WTC11 (cell line): ENCODE measurements around the gene AADACL4. TPM values are rescaled to one million over a fixed set of nuclear protein-coding genes. Genes with fewer than 3 reads are reported as not detected.

Source experiments
- ATAC-seq: fragments of 200-7000 bp; cut with Tn5 transposase; 2 replicates; pipeline ENCODE4 v1.10.0; 2021; ENCODE audit warnings: mild to moderate bottlenecking, moderate library complexity
- CTCF ChIA-PET: fragments of 300-600 bp; sonication (Branson Sonifier 250); formaldehyde crosslinking; loops from one replicate; lab custom pipeline; 2021; ENCODE audit warnings: antibody characterized with exemption; lab: Charles Lee
- POLR2A ChIA-PET: fragments of 350-600 bp; sonication (Branson Sonifier 250); formaldehyde crosslinking; loops from one replicate; lab custom pipeline; 2021; ENCODE audit warnings: antibody characterized with exemption; lab: Charles Lee
- DNase-seq: peaks from one replicate; pipeline ENCODE4 v3.0.0; 2021; ENCODE audit warnings: low spot score
- H3K27ac Mint-ChIP-seq: 2 replicates; pipeline ENCODE4 v1.8.0; 2021; ENCODE audit warnings: mixed read lengths
- H3K27me3 Mint-ChIP-seq: 2 replicates; pipeline ENCODE4 v1.8.0; 2021; ENCODE audit warnings: low read depth, mild to moderate bottlenecking, moderate library complexity, mixed read lengths
- H3K36me3 Mint-ChIP-seq: 2 replicates; pipeline ENCODE4 v1.8.0; 2021; ENCODE audit warnings: mixed read lengths
- H3K4me1 Mint-ChIP-seq: 2 replicates; pipeline ENCODE4 v1.8.0; 2022; ENCODE audit warnings: mixed read lengths
- H3K4me3 Mint-ChIP-seq: 2 replicates; pipeline ENCODE4 v1.8.0; 2021; ENCODE audit warnings: mild to moderate bottlenecking, moderate library complexity, mixed read lengths
- H3K9me3 Mint-ChIP-seq: 2 replicates; pipeline ENCODE4 v1.8.0; 2021; ENCODE audit warnings: mixed read lengths
- ELF4 ChIP-seq: sonication (generic); formaldehyde crosslinking; IDR thresholded peaks from 2 replicates; pipeline ENCODE4 v1.8.1; 2022; ENCODE audit warnings: low read depth, mild to moderate bottlenecking, moderate library complexity, missing genetic modification reagents
- EMX1 ChIP-seq: fragments of 250-450 bp; sonication (Bioruptor Pico); IDR thresholded peaks from 2 replicates; pipeline ENCODE4 v1.8.0; 2021; ENCODE audit warnings: mild to moderate bottlenecking
- MYBL2 ChIP-seq: sonication (generic); formaldehyde crosslinking; IDR thresholded peaks from 2 replicates; pipeline ENCODE4 v1.8.1; 2023; ENCODE audit warnings: mild to moderate bottlenecking, moderate library complexity, missing genetic modification reagents
- NR1H2 ChIP-seq: sonication (generic); formaldehyde crosslinking; IDR thresholded peaks from 2 replicates; pipeline ENCODE4 v1.9.0; 2021; ENCODE audit warnings: mild to moderate bottlenecking, moderate library complexity, missing genetic modification reagents
- PRRX2 ChIP-seq: fragments of 250-450 bp; sonication (Bioruptor Pico); IDR thresholded peaks from 2 replicates; pipeline ENCODE4 v1.8.0; 2021; ENCODE audit warnings: mild to moderate bottlenecking
- SMAD3 ChIP-seq: sonication (generic); formaldehyde crosslinking; IDR thresholded peaks from 2 replicates; pipeline ENCODE4 v1.8.0; 2022; ENCODE audit warnings: missing genetic modification reagents, mild to moderate bottlenecking, borderline replicate concordance
- SMAD4 ChIP-seq: sonication (generic); formaldehyde crosslinking; IDR thresholded peaks from 2 replicates; pipeline ENCODE4 v1.8.0; 2022; ENCODE audit warnings: mild to moderate bottlenecking, missing genetic modification reagents
- ZNF232 ChIP-seq: sonication (generic); formaldehyde crosslinking; IDR thresholded peaks from 2 replicates; pipeline ENCODE4 v1.8.0; 2022; ENCODE audit warnings: mild to moderate bottlenecking, missing genetic modification reagents
- ZNF416 ChIP-seq: fragments of 250-450 bp; sonication (Bioruptor Pico); IDR thresholded peaks from 2 replicates; pipeline ENCODE4 v1.9.0; 2021; ENCODE audit warnings: mild to moderate bottlenecking, inconsistent platforms
- ZNF423 ChIP-seq: fragments of 250-450 bp; sonication (Bioruptor Pico); IDR thresholded peaks from 2 replicates; pipeline ENCODE4 v2.1.2; 2022; ENCODE audit warnings: mild to moderate bottlenecking, moderate library complexity
- total RNA-seq: library from RNA; stranded (reverse); gene quantifications from 3 replicates; pipeline ENCODE4 v1.2.3, GENCODE V29; 2021
- TF ChIP-seq, protein P1 (sequence below): fragments of 250-450 bp; sonication (Bioruptor Pico); IDR thresholded peaks from 2 replicates; pipeline ENCODE4 v1.9.0; 2021; ENCODE audit warnings: mild to moderate bottlenecking
- TF ChIP-seq, protein P2 (sequence below): sonication (generic); formaldehyde crosslinking; IDR thresholded peaks from 2 replicates; pipeline ENCODE4 v1.8.1; 2023; ENCODE audit warnings: mild to moderate bottlenecking, missing genetic modification reagents, borderline replicate concordance
- TF ChIP-seq, protein P3 (sequence below): fragments of 200-600 bp; IDR thresholded peaks from 2 replicates; pipeline ENCODE4 v1.8.0; 2022; ENCODE audit warnings: antibody characterized with exemption
- TF ChIP-seq, protein P4 (sequence below): sonication (generic); formaldehyde crosslinking; IDR thresholded peaks from 2 replicates; pipeline ENCODE4 v1.8.1; 2022; ENCODE audit warnings: missing genetic modification reagents, borderline replicate concordance
- TF ChIP-seq, protein P5 (sequence below): sonication (generic); formaldehyde crosslinking; IDR thresholded peaks from 2 replicates; pipeline ENCODE4 v1.8.1; 2022; ENCODE audit warnings: mild to moderate bottlenecking, missing genetic modification reagents, moderate library complexity, borderline replicate concordance
- TF ChIP-seq, protein P6 (sequence below): sonication (generic); formaldehyde crosslinking; IDR thresholded peaks from 2 replicates; pipeline ENCODE4 v1.8.0; 2023; ENCODE audit warnings: missing genetic modification reagents

Gene AADACL4
- total RNA-seq, 1 experiment from 2014 or later, result 0.11 TPM

DNA sequence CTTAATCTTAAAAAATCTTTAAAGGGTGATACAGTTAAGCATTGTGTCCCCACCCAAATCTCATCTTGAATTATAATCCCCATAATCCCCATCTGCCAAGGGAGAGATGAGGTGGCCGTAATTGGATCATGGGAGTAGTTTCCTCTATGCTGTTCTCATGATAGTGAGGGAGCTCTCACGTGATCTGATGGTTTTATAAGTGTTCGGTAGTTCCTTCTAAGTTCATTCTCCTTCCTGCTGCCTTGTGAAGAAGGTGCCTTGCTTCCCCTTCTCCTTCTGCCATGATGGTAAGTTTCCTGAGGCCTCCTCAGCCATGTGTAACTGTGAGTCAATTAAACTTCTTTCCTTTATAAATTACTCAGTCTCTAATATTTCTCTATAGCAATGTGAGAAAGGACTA, 36.6 kb upstream of the AADACL4 start:
- CTCF ChIA-PET, result no interaction called here
- ATAC-seq (no peak), DNase-seq (no peak)
- peaks cover 10% of the 10 kb centered on the region for H3K9me3 Mint-ChIP-seq
- no peak overlapping the region for H3K27ac Mint-ChIP-seq
- peaks cover 38% of the 10 kb centered on the region for H3K36me3 Mint-ChIP-seq
- no peaks in the 10 kb centered on the region; the same call in 1 of the 2 replicates for H3K27me3 Mint-ChIP-seq
- no peak overlapping the region for H3K4me3 Mint-ChIP-seq
- peaks cover 36% of the 10 kb centered on the region for H3K4me1 Mint-ChIP-seq
- TF ChIP-seq, protein P1, sequence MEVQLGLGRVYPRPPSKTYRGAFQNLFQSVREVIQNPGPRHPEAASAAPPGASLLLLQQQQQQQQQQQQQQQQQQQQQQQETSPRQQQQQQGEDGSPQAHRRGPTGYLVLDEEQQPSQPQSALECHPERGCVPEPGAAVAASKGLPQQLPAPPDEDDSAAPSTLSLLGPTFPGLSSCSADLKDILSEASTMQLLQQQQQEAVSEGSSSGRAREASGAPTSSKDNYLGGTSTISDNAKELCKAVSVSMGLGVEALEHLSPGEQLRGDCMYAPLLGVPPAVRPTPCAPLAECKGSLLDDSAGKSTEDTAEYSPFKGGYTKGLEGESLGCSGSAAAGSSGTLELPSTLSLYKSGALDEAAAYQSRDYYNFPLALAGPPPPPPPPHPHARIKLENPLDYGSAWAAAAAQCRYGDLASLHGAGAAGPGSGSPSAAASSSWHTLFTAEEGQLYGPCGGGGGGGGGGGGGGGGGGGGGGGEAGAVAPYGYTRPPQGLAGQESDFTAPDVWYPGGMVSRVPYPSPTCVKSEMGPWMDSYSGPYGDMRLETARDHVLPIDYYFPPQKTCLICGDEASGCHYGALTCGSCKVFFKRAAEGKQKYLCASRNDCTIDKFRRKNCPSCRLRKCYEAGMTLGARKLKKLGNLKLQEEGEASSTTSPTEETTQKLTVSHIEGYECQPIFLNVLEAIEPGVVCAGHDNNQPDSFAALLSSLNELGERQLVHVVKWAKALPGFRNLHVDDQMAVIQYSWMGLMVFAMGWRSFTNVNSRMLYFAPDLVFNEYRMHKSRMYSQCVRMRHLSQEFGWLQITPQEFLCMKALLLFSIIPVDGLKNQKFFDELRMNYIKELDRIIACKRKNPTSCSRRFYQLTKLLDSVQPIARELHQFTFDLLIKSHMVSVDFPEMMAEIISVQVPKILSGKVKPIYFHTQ (CRISPR knock-in tag), result no peak
- no peak for TF ChIP-seq PRRX2 (CRISPR knock-in tag)
- no peak for TF ChIP-seq EMX1 (CRISPR knock-in tag)
- no peak for TF ChIP-seq ZNF416 (CRISPR knock-in tag)
- no peak for TF ChIP-seq MYBL2
- TF ChIP-seq NR1H2 (CRISPR knock-in tag), result no peak
- POLR2A ChIA-PET, result no interaction called here

DNA sequence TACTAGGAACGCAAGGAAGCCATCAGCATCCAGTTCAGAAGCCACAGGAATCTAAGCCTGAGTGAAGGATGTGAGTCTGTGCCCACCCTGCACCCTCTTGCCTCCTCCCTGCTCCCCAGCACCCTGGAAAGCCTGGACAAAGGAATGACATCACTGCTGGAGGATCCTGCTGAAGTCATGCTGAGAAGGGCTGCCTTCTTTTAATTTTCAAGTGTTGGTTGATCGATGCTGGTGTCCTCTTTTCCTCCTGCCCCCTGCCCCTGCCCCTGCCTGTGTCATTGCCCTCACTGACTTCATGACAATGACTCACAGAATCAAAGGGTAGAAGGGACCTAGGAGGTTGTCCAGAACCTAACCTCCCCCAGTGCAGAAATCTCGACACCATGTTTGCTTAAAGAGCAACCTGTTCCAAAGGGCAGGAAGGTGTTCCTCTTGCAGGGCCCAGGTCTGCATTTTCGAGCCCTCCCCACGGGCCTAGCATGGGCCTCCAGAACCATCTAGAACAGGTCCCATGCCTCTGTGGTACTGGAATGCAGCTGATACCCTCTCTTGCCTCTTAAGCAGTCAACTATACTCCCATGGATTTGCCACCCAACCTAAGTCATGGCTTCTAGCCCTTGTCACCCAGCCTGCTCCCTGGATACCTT, 35.5 kb upstream of the AADACL4 start:
- peaks cover 37% of the 10 kb centered on the region for H3K4me1 Mint-ChIP-seq
- no peak for ATAC-seq
- DNase-seq, result no peak
- TF ChIP-seq SMAD3 (CRISPR knock-in tag) (no peak), ZNF423 (CRISPR knock-in tag) (0 out of 2 replicates have a peak, but pooled peaks have one; percentile 35)
- H3K4me3 Mint-ChIP-seq, result no peak overlapping the region
- peaks cover 49% of the 10 kb centered on the region for H3K36me3 Mint-ChIP-seq
- CTCF ChIA-PET, result no interaction called here
- POLR2A ChIA-PET, result no interaction called here
- no peaks in the 10 kb centered on the region; the same call in 1 of the 2 replicates for H3K27me3 Mint-ChIP-seq
- peaks cover 10% of the 10 kb centered on the region for H3K9me3 Mint-ChIP-seq
- no peak overlapping the region for H3K27ac Mint-ChIP-seq

DNA sequence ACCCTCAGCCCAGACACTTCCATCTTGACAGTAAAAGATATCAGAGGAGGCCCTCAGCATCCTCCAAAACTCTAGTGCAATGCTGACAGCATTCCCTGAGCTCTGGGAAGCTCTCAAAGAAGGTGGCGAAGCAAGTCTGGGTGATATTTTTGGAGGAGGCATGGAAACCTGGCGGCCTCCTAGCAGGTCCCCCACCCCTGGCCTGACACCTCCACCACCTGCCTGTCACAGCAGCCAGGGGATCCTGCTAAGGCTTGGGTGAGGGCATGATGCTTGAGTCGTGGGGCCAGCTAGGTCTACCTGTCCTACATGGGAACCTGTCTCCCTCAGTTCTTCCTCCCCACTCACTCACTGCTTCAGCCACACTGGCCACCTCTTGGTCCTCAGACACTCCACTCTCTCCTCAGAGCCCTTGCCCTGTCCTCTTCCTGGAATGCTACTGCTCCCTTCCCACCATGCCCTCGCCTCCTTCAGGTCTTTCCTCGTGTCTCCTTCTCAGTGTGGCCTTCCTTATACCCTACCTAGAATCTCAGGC, 34.3 kb upstream of the AADACL4 start:
- Mint-ChIP-seq H3K9me3 (peaks cover 10% of the 10 kb centered on the region), H3K36me3 (peaks cover 48% of the 10 kb centered on the region), H3K4me3 (no peak overlapping the region), H3K4me1 (peaks cover 40% of the 10 kb centered on the region), H3K27me3 (no peaks in the 10 kb centered on the region; the same call in 1 of the 2 replicates), H3K27ac (no peak overlapping the region)
- TF ChIP-seq ELF4 (no peak), ZNF423 (CRISPR knock-in tag) (no peak), ZNF232 (CRISPR knock-in tag) (no peak), SMAD4 (CRISPR knock-in tag) (no peak)
- TF ChIP-seq, protein P2, sequence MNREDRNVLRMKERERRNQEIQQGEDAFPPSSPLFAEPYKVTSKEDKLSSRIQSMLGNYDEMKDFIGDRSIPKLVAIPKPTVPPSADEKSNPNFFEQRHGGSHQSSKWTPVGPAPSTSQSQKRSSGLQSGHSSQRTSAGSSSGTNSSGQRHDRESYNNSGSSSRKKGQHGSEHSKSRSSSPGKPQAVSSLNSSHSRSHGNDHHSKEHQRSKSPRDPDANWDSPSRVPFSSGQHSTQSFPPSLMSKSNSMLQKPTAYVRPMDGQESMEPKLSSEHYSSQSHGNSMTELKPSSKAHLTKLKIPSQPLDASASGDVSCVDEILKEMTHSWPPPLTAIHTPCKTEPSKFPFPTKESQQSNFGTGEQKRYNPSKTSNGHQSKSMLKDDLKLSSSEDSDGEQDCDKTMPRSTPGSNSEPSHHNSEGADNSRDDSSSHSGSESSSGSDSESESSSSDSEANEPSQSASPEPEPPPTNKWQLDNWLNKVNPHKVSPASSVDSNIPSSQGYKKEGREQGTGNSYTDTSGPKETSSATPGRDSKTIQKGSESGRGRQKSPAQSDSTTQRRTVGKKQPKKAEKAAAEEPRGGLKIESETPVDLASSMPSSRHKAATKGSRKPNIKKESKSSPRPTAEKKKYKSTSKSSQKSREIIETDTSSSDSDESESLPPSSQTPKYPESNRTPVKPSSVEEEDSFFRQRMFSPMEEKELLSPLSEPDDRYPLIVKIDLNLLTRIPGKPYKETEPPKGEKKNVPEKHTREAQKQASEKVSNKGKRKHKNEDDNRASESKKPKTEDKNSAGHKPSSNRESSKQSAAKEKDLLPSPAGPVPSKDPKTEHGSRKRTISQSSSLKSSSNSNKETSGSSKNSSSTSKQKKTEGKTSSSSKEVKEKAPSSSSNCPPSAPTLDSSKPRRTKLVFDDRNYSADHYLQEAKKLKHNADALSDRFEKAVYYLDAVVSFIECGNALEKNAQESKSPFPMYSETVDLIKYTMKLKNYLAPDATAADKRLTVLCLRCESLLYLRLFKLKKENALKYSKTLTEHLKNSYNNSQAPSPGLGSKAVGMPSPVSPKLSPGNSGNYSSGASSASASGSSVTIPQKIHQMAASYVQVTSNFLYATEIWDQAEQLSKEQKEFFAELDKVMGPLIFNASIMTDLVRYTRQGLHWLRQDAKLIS, result no peak
- ATAC-seq, result no peak
- CTCF ChIA-PET, result no interaction called here
- no peak for DNase-seq
- POLR2A ChIA-PET, result no interaction called here

DNA sequence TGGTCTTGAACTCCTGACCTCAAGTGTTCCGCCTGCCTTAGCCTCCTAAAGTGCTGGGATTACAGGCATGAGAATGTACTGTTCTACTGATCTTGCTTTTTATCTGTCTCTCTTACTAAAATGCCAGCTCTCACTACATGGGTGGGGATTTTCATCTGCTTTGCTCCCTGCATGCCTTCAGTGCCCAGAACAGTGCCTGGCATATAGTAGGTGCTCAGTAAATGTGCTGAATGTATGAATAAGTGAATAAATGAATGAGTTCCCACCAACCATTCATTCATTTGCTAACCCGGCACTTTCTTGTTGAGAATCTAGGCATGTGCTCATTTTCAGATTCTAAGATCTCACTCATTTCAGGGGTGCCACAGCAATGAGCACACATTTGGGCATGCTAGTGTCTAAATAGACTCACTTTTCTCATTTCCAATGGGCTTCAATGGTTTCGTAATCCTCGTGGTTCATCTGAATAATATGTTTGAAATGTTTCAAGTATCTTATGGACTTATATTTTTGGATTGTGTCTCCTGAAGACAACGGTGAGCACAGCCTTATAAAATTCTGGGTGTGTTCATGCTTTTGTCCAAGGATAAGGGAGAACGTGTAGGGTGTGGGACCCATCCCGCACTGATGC, 33.5 kb upstream of the AADACL4 start:
- H3K9me3 Mint-ChIP-seq, result peaks cover 10% of the 10 kb centered on the region
- ChIA-PET POLR2A (no interaction called here), CTCF (no interaction called here)
- peaks cover 45% of the 10 kb centered on the region for H3K4me1 Mint-ChIP-seq
- ATAC-seq, result no peak
- no peak for DNase-seq
- H3K4me3 Mint-ChIP-seq, result no peak overlapping the region
- no peaks in the 10 kb centered on the region for H3K27me3 Mint-ChIP-seq
- H3K36me3 Mint-ChIP-seq, result peaks cover 48% of the 10 kb centered on the region
- H3K27ac Mint-ChIP-seq, result no peak overlapping the region
- TF ChIP-seq, protein P3, sequence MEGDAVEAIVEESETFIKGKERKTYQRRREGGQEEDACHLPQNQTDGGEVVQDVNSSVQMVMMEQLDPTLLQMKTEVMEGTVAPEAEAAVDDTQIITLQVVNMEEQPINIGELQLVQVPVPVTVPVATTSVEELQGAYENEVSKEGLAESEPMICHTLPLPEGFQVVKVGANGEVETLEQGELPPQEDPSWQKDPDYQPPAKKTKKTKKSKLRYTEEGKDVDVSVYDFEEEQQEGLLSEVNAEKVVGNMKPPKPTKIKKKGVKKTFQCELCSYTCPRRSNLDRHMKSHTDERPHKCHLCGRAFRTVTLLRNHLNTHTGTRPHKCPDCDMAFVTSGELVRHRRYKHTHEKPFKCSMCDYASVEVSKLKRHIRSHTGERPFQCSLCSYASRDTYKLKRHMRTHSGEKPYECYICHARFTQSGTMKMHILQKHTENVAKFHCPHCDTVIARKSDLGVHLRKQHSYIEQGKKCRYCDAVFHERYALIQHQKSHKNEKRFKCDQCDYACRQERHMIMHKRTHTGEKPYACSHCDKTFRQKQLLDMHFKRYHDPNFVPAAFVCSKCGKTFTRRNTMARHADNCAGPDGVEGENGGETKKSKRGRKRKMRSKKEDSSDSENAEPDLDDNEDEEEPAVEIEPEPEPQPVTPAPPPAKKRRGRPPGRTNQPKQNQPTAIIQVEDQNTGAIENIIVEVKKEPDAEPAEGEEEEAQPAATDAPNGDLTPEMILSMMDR, result no peak
- TF ChIP-seq, protein P4, sequence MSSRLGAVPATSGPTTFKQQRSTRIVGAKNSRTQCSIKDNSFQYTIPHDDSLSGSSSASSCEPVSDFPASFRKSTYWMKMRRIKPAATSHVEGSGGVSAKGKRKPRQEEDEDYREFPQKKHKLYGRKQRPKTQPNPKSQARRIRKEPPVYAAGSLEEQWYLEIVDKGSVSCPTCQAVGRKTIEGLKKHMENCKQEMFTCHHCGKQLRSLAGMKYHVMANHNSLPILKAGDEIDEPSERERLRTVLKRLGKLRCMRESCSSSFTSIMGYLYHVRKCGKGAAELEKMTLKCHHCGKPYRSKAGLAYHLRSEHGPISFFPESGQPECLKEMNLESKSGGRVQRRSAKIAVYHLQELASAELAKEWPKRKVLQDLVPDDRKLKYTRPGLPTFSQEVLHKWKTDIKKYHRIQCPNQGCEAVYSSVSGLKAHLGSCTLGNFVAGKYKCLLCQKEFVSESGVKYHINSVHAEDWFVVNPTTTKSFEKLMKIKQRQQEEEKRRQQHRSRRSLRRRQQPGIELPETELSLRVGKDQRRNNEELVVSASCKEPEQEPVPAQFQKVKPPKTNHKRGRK (CRISPR knock-in tag), result no peak
- TF ChIP-seq, protein P5, sequence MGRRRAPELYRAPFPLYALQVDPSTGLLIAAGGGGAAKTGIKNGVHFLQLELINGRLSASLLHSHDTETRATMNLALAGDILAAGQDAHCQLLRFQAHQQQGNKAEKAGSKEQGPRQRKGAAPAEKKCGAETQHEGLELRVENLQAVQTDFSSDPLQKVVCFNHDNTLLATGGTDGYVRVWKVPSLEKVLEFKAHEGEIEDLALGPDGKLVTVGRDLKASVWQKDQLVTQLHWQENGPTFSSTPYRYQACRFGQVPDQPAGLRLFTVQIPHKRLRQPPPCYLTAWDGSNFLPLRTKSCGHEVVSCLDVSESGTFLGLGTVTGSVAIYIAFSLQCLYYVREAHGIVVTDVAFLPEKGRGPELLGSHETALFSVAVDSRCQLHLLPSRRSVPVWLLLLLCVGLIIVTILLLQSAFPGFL (CRISPR knock-in tag), result no peak
- TF ChIP-seq, protein P6, sequence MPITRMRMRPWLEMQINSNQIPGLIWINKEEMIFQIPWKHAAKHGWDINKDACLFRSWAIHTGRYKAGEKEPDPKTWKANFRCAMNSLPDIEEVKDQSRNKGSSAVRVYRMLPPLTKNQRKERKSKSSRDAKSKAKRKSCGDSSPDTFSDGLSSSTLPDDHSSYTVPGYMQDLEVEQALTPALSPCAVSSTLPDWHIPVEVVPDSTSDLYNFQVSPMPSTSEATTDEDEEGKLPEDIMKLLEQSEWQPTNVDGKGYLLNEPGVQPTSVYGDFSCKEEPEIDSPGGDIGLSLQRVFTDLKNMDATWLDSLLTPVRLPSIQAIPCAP (CRISPR knock-in tag), result no peak
